Uterus (tissue), 2 donors: ENCODE results near the gene BRS3.

Experiments
- POLR2A ChIP-seq, 2 donors: fragments of 450-650 bp; IDR thresholded peaks; one replicate each; pipeline ENCODE4 v1.6.1; 2016; ENCODE audit warnings: antibody characterized with exemption in 2 of 2, mild to moderate bottlenecking in 1 of 2, moderate library complexity in 1 of 2
- TF ChIP-seq, protein P1 (sequence below), 4 experiments: fragments of 200-600 bp in 2 of 4; fragments of 450-650 bp in 2 of 4; sonication (generic) in 2 of 4; IDR thresholded peaks; one replicate each; pipeline ENCODE4 v1.5.1; 2016 to 2019; ENCODE audit warnings: antibody characterized with exemption in 4 of 4, mild to moderate bottlenecking in 2 of 4, moderate library complexity in 1 of 4

DNA sequence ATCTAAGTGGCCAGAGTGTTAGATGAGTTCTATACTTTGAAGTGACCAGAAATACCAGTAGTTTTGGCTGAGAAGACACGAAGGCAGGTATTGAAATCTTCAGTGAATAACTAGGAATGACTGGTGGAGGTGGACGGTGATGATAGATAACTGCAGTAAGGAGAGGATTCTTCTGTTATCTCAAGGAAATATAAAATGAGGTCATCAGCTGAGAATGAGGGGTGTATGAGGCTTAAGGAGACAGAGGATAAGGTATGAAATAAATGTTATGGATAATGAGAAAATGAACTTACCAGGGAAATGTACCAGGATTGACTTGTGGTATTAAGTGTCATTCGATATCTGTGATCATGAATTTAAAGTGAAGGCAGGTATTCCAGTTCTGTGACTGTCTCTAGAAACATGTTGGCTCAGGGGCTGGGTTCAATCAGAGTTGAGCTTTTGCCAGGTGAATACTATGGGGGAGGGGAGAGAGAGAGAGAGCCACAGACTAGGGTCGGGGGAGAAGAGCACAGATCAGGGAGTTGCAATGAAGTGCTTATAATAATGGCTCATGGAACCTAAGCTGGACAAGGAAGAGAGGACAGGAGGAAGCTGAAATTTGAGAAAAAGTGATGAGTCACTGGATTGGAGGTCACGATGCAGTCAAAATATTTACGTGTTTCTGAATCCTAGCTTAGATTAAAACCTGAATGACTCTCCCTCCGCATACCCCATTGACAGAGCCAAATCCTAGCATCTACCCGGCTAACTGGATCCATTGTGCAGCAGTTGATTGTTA lies 37.5 kb upstream of the BRS3 start:
- TF ChIP-seq, protein P1, sequence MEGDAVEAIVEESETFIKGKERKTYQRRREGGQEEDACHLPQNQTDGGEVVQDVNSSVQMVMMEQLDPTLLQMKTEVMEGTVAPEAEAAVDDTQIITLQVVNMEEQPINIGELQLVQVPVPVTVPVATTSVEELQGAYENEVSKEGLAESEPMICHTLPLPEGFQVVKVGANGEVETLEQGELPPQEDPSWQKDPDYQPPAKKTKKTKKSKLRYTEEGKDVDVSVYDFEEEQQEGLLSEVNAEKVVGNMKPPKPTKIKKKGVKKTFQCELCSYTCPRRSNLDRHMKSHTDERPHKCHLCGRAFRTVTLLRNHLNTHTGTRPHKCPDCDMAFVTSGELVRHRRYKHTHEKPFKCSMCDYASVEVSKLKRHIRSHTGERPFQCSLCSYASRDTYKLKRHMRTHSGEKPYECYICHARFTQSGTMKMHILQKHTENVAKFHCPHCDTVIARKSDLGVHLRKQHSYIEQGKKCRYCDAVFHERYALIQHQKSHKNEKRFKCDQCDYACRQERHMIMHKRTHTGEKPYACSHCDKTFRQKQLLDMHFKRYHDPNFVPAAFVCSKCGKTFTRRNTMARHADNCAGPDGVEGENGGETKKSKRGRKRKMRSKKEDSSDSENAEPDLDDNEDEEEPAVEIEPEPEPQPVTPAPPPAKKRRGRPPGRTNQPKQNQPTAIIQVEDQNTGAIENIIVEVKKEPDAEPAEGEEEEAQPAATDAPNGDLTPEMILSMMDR (IDR thresholded peaks at IDR 0.05) = no peak
- TF ChIP-seq POLR2A (IDR thresholded peaks at IDR 0.05) = no peak
